Coronary artery (tissue), 2 donors: ENCODE measurements around the gene REV1.
"Not testable (repeated sequence)": the region's sequence is repeated elsewhere in the genome, so short reads cannot be mapped to it uniquely, and the experiment has no call there.

Experiments
- DNase-seq: peaks from one replicate; pipeline ENCODE4 v3.0.0-alpha.2; 2017; ENCODE audit warnings: low spot score
- H3K27ac ChIP-seq, 2 donors: fragments of 200-600 bp; sonication (generic); one replicate each; pipeline ENCODE4 v1.5.1; 2016 to 2019
- H3K4me3 ChIP-seq: fragments of 200-600 bp; sonication (generic); 2 replicates; pipeline ENCODE4 v1.5.1; 2016; ENCODE audit warnings: mild to moderate bottlenecking, moderate library complexity
- CTCF ChIP-seq: fragments of 200-600 bp; sonication (generic); IDR thresholded peaks from one replicate; pipeline ENCODE4 v1.5.1; 2019; ENCODE audit warnings: antibody characterized with exemption

REV1 gene

GRCh38 chr2:99380376-99381010, 109.3 kb downstream of the REV1 start:
- H3K4me3 ChIP-seq, result no peak overlapping the region
- no peak for DNase-seq
- H3K27ac ChIP-seq, result no peak overlapping the region
- TF ChIP-seq CTCF, result no peak

- no peak for TF ChIP-seq CTCF
- Histone ChIP-seq H3K4me3 (no peak overlapping the region), H3K27ac (no peak overlapping the region)
- DNase-seq, result no peak
Observed at GRCh38 chr2:99377879-99378278, 111.9 kb downstream of the REV1 start.

GRCh38 chr2:99376254-99376864, 113.5 kb downstream of the REV1 start:
- no peak for DNase-seq
- TF ChIP-seq CTCF, result no peak
- no peak overlapping the region for H3K4me3 ChIP-seq
- H3K27ac ChIP-seq, result no peak overlapping the region

- no peak for TF ChIP-seq CTCF
- Histone ChIP-seq H3K27ac (no peak overlapping the region), H3K4me3 (no peak overlapping the region)
- DNase-seq, result no peak
Observed at GRCh38 chr2:99374747-99375146, 115.1 kb downstream of the REV1 start.

GRCh38 chr2:99373144-99373543, 116.7 kb downstream of the REV1 start:
- TF ChIP-seq CTCF, result no peak
- H3K4me3 ChIP-seq, result no peak overlapping the region
- H3K27ac ChIP-seq, result no peak overlapping the region
- no peak for DNase-seq

GRCh38 chr2:99368854-99369253, 121.0 kb downstream of the REV1 start:
- not testable (repeated sequence) for H3K4me3 ChIP-seq, H3K27ac ChIP-seq, DNase-seq

- TF ChIP-seq CTCF, result no peak
- no peak for DNase-seq
- Histone ChIP-seq H3K27ac (no peak overlapping the region), H3K4me3 (no peak overlapping the region)
Observed at GRCh38 chr2:99365661-99366060, 124.2 kb downstream of the REV1 start.
